Measurements from ENCODE around the gene PPP1R12C.

DNA sequence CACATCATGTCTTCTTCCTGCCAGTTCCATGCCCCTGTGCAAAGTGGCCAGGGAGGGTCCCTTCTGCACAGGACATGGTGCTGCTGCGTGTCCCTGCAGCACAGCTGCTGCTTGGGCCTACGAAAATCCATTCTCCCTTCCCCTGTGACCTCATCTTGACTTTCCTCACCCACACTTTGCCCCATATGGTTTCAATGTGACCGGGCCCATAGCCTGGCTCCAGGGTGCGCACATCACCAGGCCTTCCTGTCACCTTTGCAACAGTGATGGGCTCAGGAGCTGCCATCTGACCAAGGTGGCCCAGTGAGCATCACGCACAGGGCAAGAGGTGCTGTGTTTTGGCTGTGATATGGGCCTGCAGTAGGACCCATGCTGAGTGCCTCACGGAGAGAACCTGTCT lies 10.8 kb downstream of the PPP1R12C start:
- TF ChIP-seq EZH2 (IDR thresholded peaks at IDR 0.05; ENCODE audit: borderline replicate concordance, low read length) (no peak), CTCF (IDR thresholded peaks at IDR 0.05; ENCODE audit: low read length) (no peak)

Data from OCI-LY1 (cell line).